GM12878 (cell line): ENCODE data around the gene ABI2. TPM values are rescaled to one million over a fixed set of nuclear protein-coding genes. Genes with fewer than 3 reads are reported as not detected.

Experiments
- ATAC-seq: fragments of 200-7000 bp; cut with Tn5 transposase; 3 replicates; pipeline ENCODE4 v1.9.1; 2020; ENCODE audit warnings: mild to moderate bottlenecking, moderate library complexity
- BruUV-seq: library from RNA; stranded (reverse); fragments of 400-500 nt; replicated peaks from 2 replicates; lab custom pipeline; 2021; lab: Mats Ljungman, UMichigan
- CTCF ChIA-PET: fragments of 300-600 bp; sonication (Branson Sonifier 250); formaldehyde crosslinking; extraction: SDS; loops from one replicate; lab custom pipeline; 2021; ENCODE audit warnings: inconsistent platforms; lab: Yijun Ruan, JAX
- POLR2A ChIA-PET: fragments of 350-600 bp; formaldehyde crosslinking; extraction: SDS; loops from one replicate; lab custom pipeline; 2021; ENCODE audit warnings: inconsistent platforms; lab: Charles Lee
- RAD21 ChIA-PET: fragments of 300-600 bp; sonication (Branson Sonifier 250); formaldehyde crosslinking; loops from one replicate; lab custom pipeline; 2023; ENCODE audit warnings: antibody characterized with exemption; ENCODE audit not compliant: unreplicated experiment; lab: Charles Lee
- SMC1A ChIA-PET: fragments of 300-600 bp; sonication (Branson Sonifier 250); formaldehyde crosslinking; loops from one replicate; lab custom pipeline; 2023; ENCODE audit not compliant: unreplicated experiment, uncharacterized antibody; lab: Charles Lee
- DNase-seq: peaks from one replicate; pipeline ENCODE4 v3.0.0-alpha.2; 2011; ENCODE audit warnings: low read depth, low spot score
- FAIRE-seq: peaks from 3 replicates; lab custom pipeline; 2011; peaks lifted over from hg19 to GRCh38; lab: Jason Lieb, UNC
- H2AFZ ChIP-seq: 2 replicates; pipeline ENCODE4 v1.6.0; 2011; ENCODE audit warnings: low read depth, low read length, control low read depth; ENCODE audit not compliant: control insufficient read depth
- H3K27ac ChIP-seq: 2 replicates; pipeline ENCODE4 v1.5.1; 2011; ENCODE audit warnings: control low read depth; ENCODE audit not compliant: control insufficient read depth, insufficient read depth
- H3K27me3 ChIP-seq, 2 experiments: replicated peaks in 1 of 2; 2 replicates each; pipeline versions ENCODE4 v1.6.0 to v1.6.1; 2011; ENCODE audit warnings: low read length in 1 of 2; ENCODE audit not compliant: control insufficient read depth in 2 of 2, insufficient read depth in 2 of 2
- H3K36me3 ChIP-seq, 2 experiments: 2 replicates each; pipeline ENCODE4 v1.5.1; 2011; ENCODE audit warnings: low read length in 1 of 2; ENCODE audit not compliant: control insufficient read depth in 2 of 2, insufficient read depth in 2 of 2
- H3K4me1 ChIP-seq: 2 replicates; pipeline ENCODE4 v1.6.1; 2011; ENCODE audit warnings: mild to moderate bottlenecking, low read length, moderate library complexity, mixed read lengths; ENCODE audit not compliant: control insufficient read depth, insufficient read depth
- H3K4me2 ChIP-seq: 2 replicates; pipeline ENCODE4 v1.6.0; 2011; ENCODE audit warnings: control low read depth; ENCODE audit not compliant: control insufficient read depth, insufficient read depth
- H3K4me3 ChIP-seq: fragments of 200-600 bp; sonication (generic); 2 replicates; pipeline ENCODE4 v1.5.1; 2016
- H3K79me2 ChIP-seq: 2 replicates; pipeline ENCODE4 v1.6.0; 2011; ENCODE audit warnings: low read length; ENCODE audit not compliant: control insufficient read depth, insufficient read depth
- H3K9ac ChIP-seq: 2 replicates; pipeline ENCODE4 v1.8.0; 2011; ENCODE audit warnings: low read length, control low read depth, mixed read lengths; ENCODE audit not compliant: control insufficient read depth, insufficient read depth
- H3K9me3 ChIP-seq: replicated peaks from 3 replicates; pipeline ENCODE4 v1.5.1; 2011; ENCODE audit warnings: mild to moderate bottlenecking, low read length; ENCODE audit not compliant: control insufficient read depth, insufficient read depth
- H4K20me1 ChIP-seq: 2 replicates; pipeline ENCODE4 v1.6.0; 2011; ENCODE audit not compliant: control insufficient read depth, insufficient read depth
- FOXK2 ChIP-seq: fragments of 450-650 bp; IDR thresholded peaks from 2 replicates; pipeline ENCODE4 v1.6.1; 2017; ENCODE audit warnings: mild to moderate bottlenecking, moderate library complexity
- PAX8 ChIP-seq: fragments of 450-650 bp; IDR thresholded peaks from 2 replicates; pipeline ENCODE4 v1.6.1; 2017; ENCODE audit warnings: mild to moderate bottlenecking, moderate library complexity
- SRF ChIP-seq, 2 experiments: IDR thresholded peaks; 2 replicates each; pipeline ENCODE4 v1.6.1; 2011; ENCODE audit warnings: low read depth in 2 of 2, low read length in 2 of 2, mild to moderate bottlenecking in 1 of 2, moderate library complexity in 1 of 2
- TARDBP ChIP-seq: IDR thresholded peaks from 2 replicates; pipeline ENCODE4 v1.6.1; 2016; ENCODE audit warnings: borderline replicate concordance
- WGBS: methylation state at CpG from one replicate; pipeline ENCODE4 v1.1.6; 2016; ENCODE audit warnings: low lambda C conversion rate; ENCODE audit not compliant: insufficient replicate concordance, insufficient coverage; ENCODE audit errors: missing lambda C conversion rate; 5-methylcytosine and 5-hydroxymethylcytosine counted together
- in situ Hi-C: fragments of 300-500 bp; cut with MboI; formaldehyde crosslinking; loops from 9 replicates; pipeline ENCODE4 v1.14.3; 2018; ENCODE audit warnings: mixed read lengths
- intact Hi-C: fragments of 100-400 bp; cut with micrococcal nuclease; formaldehyde crosslinking; loops from one replicate; pipeline ENCODE4 v1.14.2; 2022; ENCODE audit not compliant: unreplicated experiment
- polyA plus RNA-seq, 11 experiments: library from polyadenylated mRNA; depleted of rRNA in 4 of 11; unstranded in 6 of 11; stranded (reverse) in 5 of 11; fragments of >200 nt; fragmentation: Nextera tagmentation in 4 of 11; fragmentation: Illumina TruSeq in 1 of 11; extraction: Ambion mirVana in 4 of 11; extraction: Trizol in 1 of 11; gene quantifications; 1 replicate in 1 of 11; 2 replicates in 10 of 11; pipeline versions ENCODE4 v1.2.1 to v1.2.3, GENCODE V29; 2011 to 2016; ENCODE audit warnings: inconsistent platforms in 2 of 11, missing spikeins in 2 of 11, low read depth in 1 of 11
- total RNA-seq, 4 experiments: library from RNA; depleted of rRNA in 3 of 4; stranded (reverse); fragments of >200 nt in 3 of 4; fragmentation: Illumina TruSeq in 1 of 4; extraction: Trizol in 1 of 4; gene quantifications; 2 replicates each; pipeline versions ENCODE4 v1.2.1 to v1.2.3, GENCODE V29; 2013 to 2021
- TF ChIP-seq, protein P1 (sequence below): fragments of 450-650 bp; IDR thresholded peaks from 2 replicates; pipeline ENCODE4 v1.6.1; 2017; ENCODE audit warnings: mild to moderate bottlenecking

ABI2 gene
- total and polyA plus RNA-seq, 10 of the 15 experiments (the other 5 are each of a cell fraction or from before 2014, with no cell fraction given) = 8.9 to 44.5 (median 30.3) TPM

DNA sequence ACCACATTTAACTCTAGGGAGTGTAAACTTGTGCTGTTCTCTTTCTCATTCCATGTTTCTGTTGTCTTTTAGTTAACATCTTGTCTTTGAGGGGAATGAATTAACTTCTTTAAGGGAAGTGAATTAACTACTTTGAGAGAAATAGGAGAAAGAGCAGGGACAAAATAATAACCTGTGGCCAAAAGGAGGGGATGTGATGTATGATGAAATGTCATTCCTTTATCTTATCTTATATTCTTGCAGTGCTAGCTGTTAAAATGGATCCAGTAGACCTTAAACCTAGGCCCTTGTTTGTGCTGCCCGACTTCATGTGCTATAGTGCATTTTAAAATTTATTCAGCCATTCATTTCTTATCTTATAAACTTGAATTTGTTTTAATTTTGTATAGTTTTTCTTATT, 18.4 kb downstream of the ABI2 start (continued):
- TF ChIP-seq, protein P1, sequence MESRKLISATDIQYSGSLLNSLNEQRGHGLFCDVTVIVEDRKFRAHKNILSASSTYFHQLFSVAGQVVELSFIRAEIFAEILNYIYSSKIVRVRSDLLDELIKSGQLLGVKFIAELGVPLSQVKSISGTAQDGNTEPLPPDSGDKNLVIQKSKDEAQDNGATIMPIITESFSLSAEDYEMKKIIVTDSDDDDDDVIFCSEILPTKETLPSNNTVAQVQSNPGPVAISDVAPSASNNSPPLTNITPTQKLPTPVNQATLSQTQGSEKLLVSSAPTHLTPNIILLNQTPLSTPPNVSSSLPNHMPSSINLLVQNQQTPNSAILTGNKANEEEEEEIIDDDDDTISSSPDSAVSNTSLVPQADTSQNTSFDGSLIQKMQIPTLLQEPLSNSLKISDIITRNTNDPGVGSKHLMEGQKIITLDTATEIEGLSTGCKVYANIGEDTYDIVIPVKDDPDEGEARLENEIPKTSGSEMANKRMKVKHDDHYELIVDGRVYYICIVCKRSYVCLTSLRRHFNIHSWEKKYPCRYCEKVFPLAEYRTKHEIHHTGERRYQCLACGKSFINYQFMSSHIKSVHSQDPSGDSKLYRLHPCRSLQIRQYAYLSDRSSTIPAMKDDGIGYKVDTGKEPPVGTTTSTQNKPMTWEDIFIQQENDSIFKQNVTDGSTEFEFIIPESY = no peak
- TF ChIP-seq TARDBP = no peak

DNA sequence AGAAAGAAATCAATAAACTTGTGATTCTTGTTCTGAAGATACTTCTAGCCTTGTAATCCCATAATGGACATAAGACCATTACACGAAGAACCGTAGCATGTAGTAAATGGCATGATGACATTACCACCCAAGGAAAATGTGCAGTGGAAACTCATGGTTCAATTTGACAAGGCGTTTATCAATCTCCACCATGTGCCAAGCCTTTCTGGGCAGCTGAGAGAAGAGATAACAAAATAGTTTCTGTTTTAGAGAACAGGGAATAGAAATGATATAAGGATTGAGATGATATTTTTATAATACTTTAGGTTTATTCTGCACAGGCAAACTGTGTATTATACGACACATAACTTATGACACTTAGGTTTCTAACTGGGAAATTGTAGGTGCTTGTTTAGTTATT, 19.2 kb downstream of the ABI2 start:
- 96% methylated on average over 4 of the region's 4 CpGs for WGBS
- ChIA-PET RAD21 (no interaction called here), CTCF (no interaction called here), POLR2A (no interaction called here), SMC1A (no interaction called here)
- H3K9me3 ChIP-seq = no peaks in the 10 kb centered on the region; the same call in 2 of the 3 replicates
- DNase-seq = no peak
- no peak for ATAC-seq
- TF ChIP-seq FOXK2 (no peak), PAX8 (no peak), SRF (IDR thresholded peaks at IDR 0.05; ENCODE audit: low read depth in 2 of 2, low read length in 2 of 2) (no peak)
- H2AFZ ChIP-seq = no peak overlapping the region
- H3K79me2 ChIP-seq = peaks cover 2% of the 10 kb centered on the region
- no peak overlapping the region for H3K27ac ChIP-seq
- no peaks in the 10 kb centered on the region; a peak in 1 of 4 replicates for H3K36me3 ChIP-seq
- in situ Hi-C loops (no loop called here), intact Hi-C loops (no loop called here)
- no peak overlapping the region for H3K4me2 ChIP-seq
- H3K9ac ChIP-seq = no peak overlapping the region
- no peaks in the 10 kb centered on the region for H3K4me1 ChIP-seq
- no TSS peak for BruUV-seq
- no peak for FAIRE-seq
- H3K4me3 ChIP-seq = no peak overlapping the region
- H4K20me1 ChIP-seq = no peaks in the 10 kb centered on the region
- H3K27me3 ChIP-seq = no peaks in the 10 kb centered on the region
